ENCODE data around the gene ZBTB40. TPM values are rescaled to one million over a fixed set of nuclear protein-coding genes. Genes with fewer than 3 reads are reported as not detected.

The ZBTB40 gene
- polyA plus RNA-seq, 2 of the 4 experiments (the other 2 are of a cell fraction), result 6.2 to 7.0 TPM

DNA sequence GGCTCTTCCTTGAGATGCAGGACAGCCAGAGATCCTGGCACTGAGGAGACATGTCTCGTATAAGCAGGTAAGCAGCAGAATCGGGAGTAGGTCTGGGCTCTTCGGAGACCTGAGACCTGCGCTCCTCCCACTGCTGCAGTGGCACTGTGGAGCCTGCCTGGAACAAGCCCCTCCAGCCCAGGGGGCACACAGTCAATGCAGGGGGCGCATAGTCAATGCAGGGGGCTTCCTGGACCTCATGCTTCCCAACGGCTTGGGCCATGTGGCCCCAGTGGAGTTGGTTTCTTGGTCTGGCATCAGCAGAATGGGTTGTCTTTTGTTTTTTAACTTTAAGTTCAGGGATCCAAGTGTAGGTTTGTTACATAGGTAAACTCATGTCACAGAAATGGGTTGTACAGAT lies 83.7 kb downstream of the ZBTB40 start (continued):
- TF ChIP-seq RARB (CRISPR knock-in tag; IDR thresholded peaks at IDR 0.05) (no peak), ZSCAN20 (CRISPR knock-in tag; IDR thresholded peaks at IDR 0.05) (no peak), HOXB13 (CRISPR knock-in tag; IDR thresholded peaks at IDR 0.05; ENCODE audit: low read depth) (no peak), RNF2 (IDR thresholded peaks at IDR 0.05; ENCODE audit: borderline replicate concordance, low read depth) (no peak), NFE2L2 (conservative IDR thresholded peaks at IDR 0.05; ENCODE audit: low read length) (no peak), MAFK (IDR thresholded peaks at IDR 0.05; ENCODE audit: partially characterized antibody) (no peak), EP300 (IDR thresholded peaks at IDR 0.05) (no peak)
- TF ChIP-seq, protein P1, sequence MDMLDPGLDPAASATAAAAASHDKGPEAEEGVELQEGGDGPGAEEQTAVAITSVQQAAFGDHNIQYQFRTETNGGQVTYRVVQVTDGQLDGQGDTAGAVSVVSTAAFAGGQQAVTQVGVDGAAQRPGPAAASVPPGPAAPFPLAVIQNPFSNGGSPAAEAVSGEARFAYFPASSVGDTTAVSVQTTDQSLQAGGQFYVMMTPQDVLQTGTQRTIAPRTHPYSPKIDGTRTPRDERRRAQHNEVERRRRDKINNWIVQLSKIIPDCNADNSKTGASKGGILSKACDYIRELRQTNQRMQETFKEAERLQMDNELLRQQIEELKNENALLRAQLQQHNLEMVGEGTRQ (IDR thresholded peaks at IDR 0.05), result no peak
- TF ChIP-seq, protein P2, sequence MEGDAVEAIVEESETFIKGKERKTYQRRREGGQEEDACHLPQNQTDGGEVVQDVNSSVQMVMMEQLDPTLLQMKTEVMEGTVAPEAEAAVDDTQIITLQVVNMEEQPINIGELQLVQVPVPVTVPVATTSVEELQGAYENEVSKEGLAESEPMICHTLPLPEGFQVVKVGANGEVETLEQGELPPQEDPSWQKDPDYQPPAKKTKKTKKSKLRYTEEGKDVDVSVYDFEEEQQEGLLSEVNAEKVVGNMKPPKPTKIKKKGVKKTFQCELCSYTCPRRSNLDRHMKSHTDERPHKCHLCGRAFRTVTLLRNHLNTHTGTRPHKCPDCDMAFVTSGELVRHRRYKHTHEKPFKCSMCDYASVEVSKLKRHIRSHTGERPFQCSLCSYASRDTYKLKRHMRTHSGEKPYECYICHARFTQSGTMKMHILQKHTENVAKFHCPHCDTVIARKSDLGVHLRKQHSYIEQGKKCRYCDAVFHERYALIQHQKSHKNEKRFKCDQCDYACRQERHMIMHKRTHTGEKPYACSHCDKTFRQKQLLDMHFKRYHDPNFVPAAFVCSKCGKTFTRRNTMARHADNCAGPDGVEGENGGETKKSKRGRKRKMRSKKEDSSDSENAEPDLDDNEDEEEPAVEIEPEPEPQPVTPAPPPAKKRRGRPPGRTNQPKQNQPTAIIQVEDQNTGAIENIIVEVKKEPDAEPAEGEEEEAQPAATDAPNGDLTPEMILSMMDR (IDR thresholded peaks at IDR 0.05), result no peak

DNA sequence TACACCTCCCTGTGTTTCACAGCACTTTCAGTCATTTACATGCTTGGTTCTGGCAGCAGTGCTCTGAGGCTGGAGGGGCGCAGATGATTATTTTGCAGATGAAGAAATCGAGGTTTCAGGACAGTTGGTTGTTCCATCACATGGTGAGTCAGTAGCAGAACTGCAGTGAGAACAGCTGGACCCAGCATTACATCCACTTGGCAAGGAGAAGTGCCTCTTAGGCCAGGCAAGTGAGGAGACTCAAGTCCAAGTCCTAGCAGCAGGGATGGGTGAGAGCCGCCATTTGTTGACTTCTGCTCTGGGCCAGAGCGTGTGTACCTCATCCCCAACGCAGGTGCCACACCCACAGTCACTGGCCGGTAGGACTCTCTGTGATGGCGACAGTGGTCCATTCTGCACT lies 84.9 kb downstream of the ZBTB40 start:
- Histone ChIP-seq H3K4me2 (no peak overlapping the region), H3K4me1 (no peaks in the 10 kb centered on the region), H3K27ac (no peak overlapping the region), H3K9me3 (no peaks in the 10 kb centered on the region), H3K4me3 (no peak overlapping the region)
- ChIA-PET CTCF (no interaction called here), POLR2A (no interaction called here)
- ATAC-seq, result no peak
- WGBS (ENCODE audit: missing lambda C conversion rate), result 75% methylated on average over 7 of the region's 7 CpGs
- no peak for TF ChIP-seq NR3C1 (IDR thresholded peaks at IDR 0.05)
- TF ChIP-seq PHF8 (IDR thresholded peaks at IDR 0.05; ENCODE audit: borderline replicate concordance, low read depth), result no peak
- TF ChIP-seq RCOR1 (IDR thresholded peaks at IDR 0.05; ENCODE audit: low read depth, low read length), result no peak
- TF ChIP-seq, protein P3, sequence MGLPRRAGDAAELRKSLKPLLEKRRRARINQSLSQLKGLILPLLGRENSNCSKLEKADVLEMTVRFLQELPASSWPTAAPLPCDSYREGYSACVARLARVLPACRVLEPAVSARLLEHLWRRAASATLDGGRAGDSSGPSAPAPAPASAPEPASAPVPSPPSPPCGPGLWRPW (IDR thresholded peaks at IDR 0.05), result no peak
- no peak for TF ChIP-seq ZSCAN20 (CRISPR knock-in tag; IDR thresholded peaks at IDR 0.05)
- TF ChIP-seq TP53 (CRISPR knock-in tag; IDR thresholded peaks at IDR 0.05), result no peak
- TF ChIP-seq, protein P4, sequence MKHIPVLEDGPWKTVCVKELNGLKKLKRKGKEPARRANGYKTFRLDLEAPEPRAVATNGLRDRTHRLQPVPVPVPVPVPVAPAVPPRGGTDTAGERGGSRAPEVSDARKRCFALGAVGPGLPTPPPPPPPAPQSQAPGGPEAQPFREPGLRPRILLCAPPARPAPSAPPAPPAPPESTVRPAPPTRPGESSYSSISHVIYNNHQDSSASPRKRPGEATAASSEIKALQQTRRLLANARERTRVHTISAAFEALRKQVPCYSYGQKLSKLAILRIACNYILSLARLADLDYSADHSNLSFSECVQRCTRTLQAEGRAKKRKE (CRISPR knock-in tag; IDR thresholded peaks at IDR 0.05; ENCODE audit: low read depth), result no peak
- no peak for TF ChIP-seq HOXB13 (CRISPR knock-in tag; IDR thresholded peaks at IDR 0.05; ENCODE audit: low read depth)
- no peak for TF ChIP-seq GATA3 (IDR thresholded peaks at IDR 0.05; ENCODE audit: borderline replicate concordance)
- no peak for TF ChIP-seq FOSB (CRISPR knock-in tag; IDR thresholded peaks at IDR 0.05)
- no peak for TF ChIP-seq HOXA7 (CRISPR knock-in tag; IDR thresholded peaks at IDR 0.05)
- no peak for TF ChIP-seq ZNF302 (CRISPR knock-in tag; IDR thresholded peaks at IDR 0.05)
- TF ChIP-seq RNF2 (IDR thresholded peaks at IDR 0.05; ENCODE audit: borderline replicate concordance, low read depth), result no peak
- TF ChIP-seq FOSL2 (IDR thresholded peaks at IDR 0.05), result no peak
- TF ChIP-seq FOSL2 (CRISPR knock-in tag; IDR thresholded peaks at IDR 0.05), result no peak
- TF ChIP-seq, protein P5, sequence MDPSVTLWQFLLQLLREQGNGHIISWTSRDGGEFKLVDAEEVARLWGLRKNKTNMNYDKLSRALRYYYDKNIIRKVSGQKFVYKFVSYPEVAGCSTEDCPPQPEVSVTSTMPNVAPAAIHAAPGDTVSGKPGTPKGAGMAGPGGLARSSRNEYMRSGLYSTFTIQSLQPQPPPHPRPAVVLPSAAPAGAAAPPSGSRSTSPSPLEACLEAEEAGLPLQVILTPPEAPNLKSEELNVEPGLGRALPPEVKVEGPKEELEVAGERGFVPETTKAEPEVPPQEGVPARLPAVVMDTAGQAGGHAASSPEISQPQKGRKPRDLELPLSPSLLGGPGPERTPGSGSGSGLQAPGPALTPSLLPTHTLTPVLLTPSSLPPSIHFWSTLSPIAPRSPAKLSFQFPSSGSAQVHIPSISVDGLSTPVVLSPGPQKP (IDR thresholded peaks at IDR 0.05; ENCODE audit: low read depth, low read length), result no peak
- TF ChIP-seq KDM5A (IDR thresholded peaks at IDR 0.05), result no peak
- no peak for TF ChIP-seq RFX5 (IDR thresholded peaks at IDR 0.05)
- no peak for TF ChIP-seq CHD2 (IDR thresholded peaks at IDR 0.05; ENCODE audit: low read length, partially characterized antibody)
- TF ChIP-seq, protein P1 (IDR thresholded peaks at IDR 0.05), result no peak
- FAIRE-seq, result no peak
- no peak for DNase-seq (ENCODE audit: low read depth in 1 of 2, low spot score in 1 of 2)
